Central memory CD8-positive, alpha-beta T cell (primary cell): ENCODE data around the gene UBE2L3.
"Not testable (repeated sequence)": the region's sequence is repeated elsewhere in the genome, so short reads cannot be mapped to it uniquely, and the experiment has no call there.

ENCODE experiments used
- ATAC-seq: fragments of 150-1000 bp; cut with Tn5 transposase; replicated peaks from 2 replicates; pipeline ENCODE4 v1.10.0; 2022; ENCODE audit warnings: mild to moderate bottlenecking, moderate FRiP score, moderate number of reproducible peaks; ENCODE audit not compliant: poor library complexity, severe bottlenecking; ENCODE audit errors: extremely low read depth
- DNase-seq, 2 donors: peaks; one replicate each; pipeline ENCODE4 v3.0.0; 2021; ENCODE audit warnings: low spot score in 2 of 2
- H3K27ac Mint-ChIP-seq: one replicate; pipeline ENCODE4 v1.8.0; 2022; ENCODE audit warnings: low read depth, mild to moderate bottlenecking, moderate library complexity, mixed read lengths
- H3K27me3 Mint-ChIP-seq: one replicate; pipeline ENCODE4 v1.8.0; 2022; ENCODE audit warnings: mixed read lengths
- H3K36me3 Mint-ChIP-seq: one replicate; pipeline ENCODE4 v1.8.0; 2022; ENCODE audit warnings: mild to moderate bottlenecking, moderate library complexity, mixed read lengths; ENCODE audit not compliant: insufficient read depth
- H3K4me1 Mint-ChIP-seq: one replicate; pipeline ENCODE4 v1.8.0; 2022; ENCODE audit warnings: mixed read lengths
- H3K4me3 Mint-ChIP-seq: one replicate; pipeline ENCODE4 v1.8.0; 2022; ENCODE audit warnings: mild to moderate bottlenecking, moderate library complexity, mixed read lengths
- H3K9me3 Mint-ChIP-seq: one replicate; pipeline ENCODE4 v1.8.0; 2022; ENCODE audit warnings: mixed read lengths

UBE2L3 gene

GRCh38 chr22:21615731-21616130, 48.2 kb downstream of the UBE2L3 start:
- Mint-ChIP-seq H3K36me3 (peaks cover 55% of the 10 kb centered on the region), H3K27ac (peak overlapping the region; percentile 76), H3K27me3 (no peaks in the 10 kb centered on the region), H3K4me1 (peaks cover 42% of the 10 kb centered on the region), H3K9me3 (no peaks in the 10 kb centered on the region), H3K4me3 (no peak overlapping the region)
- DNase-seq (no peak), ATAC-seq (no peak)

GRCh38 chr22:21617337-21617736, 49.8 kb downstream of the UBE2L3 start:
- H3K9me3 Mint-ChIP-seq, H3K27me3 Mint-ChIP-seq, H3K4me3 Mint-ChIP-seq, DNase-seq, ATAC-seq: not testable (repeated sequence)
- H3K4me1 Mint-ChIP-seq, result peaks cover 37% of the 10 kb centered on the region
- H3K36me3 Mint-ChIP-seq, result peaks cover 49% of the 10 kb centered on the region
- H3K27ac Mint-ChIP-seq, result peak overlapping the region; percentile 22

GRCh38 chr22:21621025-21621424, 53.5 kb downstream of the UBE2L3 start:
- H3K4me3 Mint-ChIP-seq, result no peak overlapping the region
- ATAC-seq, result no peak
- no peak overlapping the region for H3K27ac Mint-ChIP-seq
- no peaks in the 10 kb centered on the region for H3K9me3 Mint-ChIP-seq
- H3K36me3 Mint-ChIP-seq, result peaks cover 47% of the 10 kb centered on the region
- H3K4me1 Mint-ChIP-seq, result peaks cover 41% of the 10 kb centered on the region
- no peaks in the 10 kb centered on the region for H3K27me3 Mint-ChIP-seq
- DNase-seq, result no peak

GRCh38 chr22:21622011-21622918, 54.8 kb downstream of the UBE2L3 start:
- Mint-ChIP-seq H3K27ac (peak overlapping the region; percentile 68), H3K4me1 (peaks cover 47% of the 10 kb centered on the region), H3K4me3 (no peak overlapping the region), H3K9me3 (no peaks in the 10 kb centered on the region), H3K36me3 (peaks cover 46% of the 10 kb centered on the region), H3K27me3 (no peaks in the 10 kb centered on the region)
- DNase-seq (no peak), ATAC-seq (no peak)

- H3K27me3 Mint-ChIP-seq, result no peaks in the 10 kb centered on the region
- peaks cover 47% of the 10 kb centered on the region for H3K4me1 Mint-ChIP-seq
- no peak for ATAC-seq
- no peaks in the 10 kb centered on the region for H3K9me3 Mint-ChIP-seq
- no peak for DNase-seq
- H3K36me3 Mint-ChIP-seq, result peaks cover 46% of the 10 kb centered on the region
- H3K4me3 Mint-ChIP-seq, result no peak overlapping the region
- H3K27ac Mint-ChIP-seq, result peak overlapping the region; percentile 68
These were observed 55.6 kb downstream of the UBE2L3 start for GRCh38 chr22:21622919-21623647.

- Mint-ChIP-seq H3K27ac (no peak overlapping the region), H3K9me3 (no peaks in the 10 kb centered on the region), H3K4me1 (peaks cover 52% of the 10 kb centered on the region)
These were observed 56.1 kb downstream of the UBE2L3 start for GRCh38 chr22:21623648-21623970.

GRCh38 chr22:21624120-21624879, 56.8 kb downstream of the UBE2L3 start:
- no peaks in the 10 kb centered on the region for H3K9me3 Mint-ChIP-seq
- ATAC-seq (no peak), DNase-seq (no peak)
- peak overlapping the region; percentile 68 for H3K27ac Mint-ChIP-seq
- no peaks in the 10 kb centered on the region for H3K27me3 Mint-ChIP-seq
- peaks cover 53% of the 10 kb centered on the region for H3K4me1 Mint-ChIP-seq
- H3K4me3 Mint-ChIP-seq, result no peak overlapping the region
- H3K36me3 Mint-ChIP-seq, result peaks cover 47% of the 10 kb centered on the region

More at GRCh38 chr22:21623648-21623970, 56.1 kb downstream of the UBE2L3 start:
- Mint-ChIP-seq H3K36me3 (peaks cover 47% of the 10 kb centered on the region), H3K27me3 (no peaks in the 10 kb centered on the region), H3K4me3 (no peak overlapping the region)
- no peak for DNase-seq
- no peak for ATAC-seq

GRCh38 chr22:21624880-21625791, 57.6 kb downstream of the UBE2L3 start:
- peak overlapping the region; percentile 68 for H3K27ac Mint-ChIP-seq
- peaks cover 49% of the 10 kb centered on the region for H3K4me1 Mint-ChIP-seq

GRCh38 chr22:21626073-21626734, 58.7 kb downstream of the UBE2L3 start:
- ATAC-seq (no peak), DNase-seq (no peak)
- Mint-ChIP-seq H3K9me3 (no peaks in the 10 kb centered on the region), H3K27me3 (no peaks in the 10 kb centered on the region), H3K36me3 (peaks cover 42% of the 10 kb centered on the region), H3K4me3 (no peak overlapping the region), H3K4me1 (peaks cover 46% of the 10 kb centered on the region), H3K27ac (no peak overlapping the region)

More at GRCh38 chr22:21624880-21625791, 57.6 kb downstream of the UBE2L3 start:
- no peaks in the 10 kb centered on the region for H3K9me3 Mint-ChIP-seq
- H3K4me3 Mint-ChIP-seq, result no peak overlapping the region
- H3K27me3 Mint-ChIP-seq, result no peaks in the 10 kb centered on the region
- H3K36me3 Mint-ChIP-seq, result peaks cover 42% of the 10 kb centered on the region
- ATAC-seq (no peak), DNase-seq (no peak)

GRCh38 chr22:21626735-21627469, 59.4 kb downstream of the UBE2L3 start:
- ATAC-seq, result no peak
- Mint-ChIP-seq H3K4me3 (peak overlapping the region; percentile 88), H3K36me3 (peaks cover 38% of the 10 kb centered on the region), H3K9me3 (no peaks in the 10 kb centered on the region), H3K27ac (no peak overlapping the region), H3K4me1 (peaks cover 50% of the 10 kb centered on the region), H3K27me3 (no peaks in the 10 kb centered on the region)
- DNase-seq, result no peak
